ENCODE data around the gene CRYGS.

Gene CRYGS

DNA sequence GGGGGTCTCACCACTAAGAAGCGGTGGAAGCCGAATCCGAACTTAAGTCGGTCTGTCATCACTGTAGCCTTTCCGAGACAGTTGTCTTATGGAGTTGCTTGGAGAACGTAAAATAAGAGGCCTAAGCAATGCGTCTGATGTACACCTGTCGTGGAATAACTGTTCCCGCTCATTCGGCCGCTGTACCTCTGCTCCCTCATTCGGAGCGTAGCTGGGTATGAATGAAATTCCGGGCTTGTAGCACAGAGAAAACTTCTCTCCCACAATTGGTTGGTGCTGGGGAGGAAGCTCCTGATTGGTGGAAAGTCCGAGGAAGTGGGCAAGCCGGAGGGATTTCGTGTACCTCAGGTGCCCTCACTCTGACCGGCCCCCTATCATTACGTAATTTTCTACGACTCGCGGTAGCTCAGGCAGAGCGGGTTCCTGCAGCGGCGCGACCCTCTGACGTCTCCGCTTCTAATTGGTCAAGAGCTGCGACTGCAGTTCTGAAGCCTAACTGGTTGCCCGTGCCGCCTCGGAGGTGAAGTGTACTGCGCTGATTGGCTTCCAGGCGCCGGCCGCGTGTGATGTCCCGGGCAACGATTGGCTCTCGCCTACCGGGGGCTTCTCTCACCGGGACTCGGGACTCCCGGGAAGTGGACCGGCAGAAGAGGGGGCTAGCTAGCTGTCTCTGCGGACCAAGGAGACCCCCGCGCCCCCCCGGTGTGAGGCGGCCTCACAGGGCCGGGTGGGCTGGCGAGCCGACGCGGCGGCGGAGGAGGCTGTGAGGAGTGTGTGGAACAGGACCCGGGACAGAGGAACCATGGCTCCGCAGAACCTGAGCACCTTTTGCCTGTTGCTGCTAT lies 26.1 kb upstream of the CRYGS start, which contains the start of gene DNAJB11 (continued):
- TF ChIP-seq, protein P1, sequence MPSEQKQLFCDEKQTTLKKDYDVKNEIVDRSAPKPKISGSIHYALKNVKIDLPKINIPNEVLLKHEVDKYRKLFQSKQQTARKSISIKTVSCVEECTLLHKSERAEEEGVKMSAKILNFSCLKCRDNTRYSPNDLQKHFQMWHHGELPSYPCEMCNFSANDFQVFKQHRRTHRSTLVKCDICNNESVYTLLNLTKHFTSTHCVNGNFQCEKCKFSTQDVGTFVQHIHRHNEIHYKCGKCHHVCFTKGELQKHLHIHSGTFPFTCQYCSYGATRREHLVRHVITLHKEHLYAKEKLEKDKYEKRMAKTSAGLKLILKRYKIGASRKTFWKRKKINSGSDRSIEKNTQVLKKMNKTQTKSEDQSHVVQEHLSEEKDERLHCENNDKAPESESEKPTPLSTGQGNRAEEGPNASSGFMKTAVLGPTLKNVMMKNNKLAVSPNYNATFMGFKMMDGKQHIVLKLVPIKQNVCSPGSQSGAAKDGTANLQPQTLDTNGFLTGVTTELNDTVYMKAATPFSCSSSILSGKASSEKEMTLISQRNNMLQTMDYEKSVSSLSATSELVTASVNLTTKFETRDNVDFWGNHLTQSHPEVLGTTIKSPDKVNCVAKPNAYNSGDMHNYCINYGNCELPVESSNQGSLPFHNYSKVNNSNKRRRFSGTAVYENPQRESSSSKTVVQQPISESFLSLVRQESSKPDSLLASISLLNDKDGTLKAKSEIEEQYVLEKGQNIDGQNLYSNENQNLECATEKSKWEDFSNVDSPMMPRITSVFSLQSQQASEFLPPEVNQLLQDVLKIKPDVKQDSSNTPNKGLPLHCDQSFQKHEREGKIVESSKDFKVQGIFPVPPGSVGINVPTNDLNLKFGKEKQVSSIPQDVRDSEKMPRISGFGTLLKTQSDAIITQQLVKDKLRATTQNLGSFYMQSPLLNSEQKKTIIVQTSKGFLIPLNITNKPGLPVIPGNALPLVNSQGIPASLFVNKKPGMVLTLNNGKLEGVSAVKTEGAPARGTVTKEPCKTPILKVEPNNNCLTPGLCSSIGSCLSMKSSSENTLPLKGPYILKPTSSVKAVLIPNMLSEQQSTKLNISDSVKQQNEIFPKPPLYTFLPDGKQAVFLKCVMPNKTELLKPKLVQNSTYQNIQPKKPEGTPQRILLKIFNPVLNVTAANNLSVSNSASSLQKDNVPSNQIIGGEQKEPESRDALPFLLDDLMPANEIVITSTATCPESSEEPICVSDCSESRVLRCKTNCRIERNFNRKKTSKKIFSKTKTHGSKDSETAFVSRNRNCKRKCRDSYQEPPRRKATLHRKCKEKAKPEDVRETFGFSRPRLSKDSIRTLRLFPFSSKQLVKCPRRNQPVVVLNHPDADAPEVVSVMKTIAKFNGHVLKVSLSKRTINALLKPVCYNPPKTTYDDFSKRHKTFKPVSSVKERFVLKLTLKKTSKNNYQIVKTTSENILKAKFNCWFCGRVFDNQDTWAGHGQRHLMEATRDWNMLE (tag by site-specific recombination; conservative IDR thresholded peaks at IDR 0.05; ENCODE audit: low read depth), result no peak
- TF ChIP-seq KLF10 (tag by site-specific recombination; IDR thresholded peaks at IDR 0.05) (peak; percentile 89), ZNF768 (tag by site-specific recombination; IDR thresholded peaks at IDR 0.05) (no peak), ZBTB7A (tag by site-specific recombination; IDR thresholded peaks at IDR 0.05; ENCODE audit: low read depth) (0 out of 2 replicates have a peak, but pooled peaks have one; percentile 12), ZNF623 (tag by site-specific recombination; IDR thresholded peaks at IDR 0.05) (no peak), FEZF1 (tag by site-specific recombination; IDR thresholded peaks at IDR 0.05) (no peak), ZNF514 (tag by site-specific recombination; IDR thresholded peaks at IDR 0.05) (no peak), ZBTB48 (tag by site-specific recombination; IDR thresholded peaks at IDR 0.05) (no peak), ZNF302 (tag by site-specific recombination; IDR thresholded peaks at IDR 0.05; ENCODE audit: low read depth) (no peak), ZSCAN16 (tag by site-specific recombination; IDR thresholded peaks at IDR 0.05) (no peak), TCF7L2 (IDR thresholded peaks at IDR 0.05; ENCODE audit: borderline replicate concordance, low read depth, low read length) (no peak), ZNF211 (tag by site-specific recombination; IDR thresholded peaks at IDR 0.05; ENCODE audit: low read depth) (no peak), RBAK (tag by site-specific recombination; IDR thresholded peaks at IDR 0.05) (no peak), ZNF292 (tag by site-specific recombination; IDR thresholded peaks at IDR 0.05; ENCODE audit: borderline replicate concordance, low read depth) (no peak)
- TF ChIP-seq, protein P2, sequence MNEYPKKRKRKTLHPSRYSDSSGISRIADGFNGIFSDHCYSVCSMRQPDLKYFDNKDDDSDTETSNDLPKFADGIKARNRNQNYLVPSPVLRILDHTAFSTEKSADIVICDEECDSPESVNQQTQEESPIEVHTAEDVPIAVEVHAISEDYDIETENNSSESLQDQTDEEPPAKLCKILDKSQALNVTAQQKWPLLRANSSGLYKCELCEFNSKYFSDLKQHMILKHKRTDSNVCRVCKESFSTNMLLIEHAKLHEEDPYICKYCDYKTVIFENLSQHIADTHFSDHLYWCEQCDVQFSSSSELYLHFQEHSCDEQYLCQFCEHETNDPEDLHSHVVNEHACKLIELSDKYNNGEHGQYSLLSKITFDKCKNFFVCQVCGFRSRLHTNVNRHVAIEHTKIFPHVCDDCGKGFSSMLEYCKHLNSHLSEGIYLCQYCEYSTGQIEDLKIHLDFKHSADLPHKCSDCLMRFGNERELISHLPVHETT (tag by site-specific recombination; IDR thresholded peaks at IDR 0.05), result no peak
- TF ChIP-seq, protein P3, sequence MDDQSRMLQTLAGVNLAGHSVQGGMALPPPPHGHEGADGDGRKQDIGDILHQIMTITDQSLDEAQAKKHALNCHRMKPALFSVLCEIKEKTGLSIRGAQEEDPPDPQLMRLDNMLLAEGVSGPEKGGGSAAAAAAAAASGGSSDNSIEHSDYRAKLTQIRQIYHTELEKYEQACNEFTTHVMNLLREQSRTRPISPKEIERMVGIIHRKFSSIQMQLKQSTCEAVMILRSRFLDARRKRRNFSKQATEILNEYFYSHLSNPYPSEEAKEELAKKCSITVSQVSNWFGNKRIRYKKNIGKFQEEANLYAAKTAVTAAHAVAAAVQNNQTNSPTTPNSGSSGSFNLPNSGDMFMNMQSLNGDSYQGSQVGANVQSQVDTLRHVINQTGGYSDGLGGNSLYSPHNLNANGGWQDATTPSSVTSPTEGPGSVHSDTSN (CRISPR knock-in tag; IDR thresholded peaks at IDR 0.05), result no peak
- TF ChIP-seq, protein P4, sequence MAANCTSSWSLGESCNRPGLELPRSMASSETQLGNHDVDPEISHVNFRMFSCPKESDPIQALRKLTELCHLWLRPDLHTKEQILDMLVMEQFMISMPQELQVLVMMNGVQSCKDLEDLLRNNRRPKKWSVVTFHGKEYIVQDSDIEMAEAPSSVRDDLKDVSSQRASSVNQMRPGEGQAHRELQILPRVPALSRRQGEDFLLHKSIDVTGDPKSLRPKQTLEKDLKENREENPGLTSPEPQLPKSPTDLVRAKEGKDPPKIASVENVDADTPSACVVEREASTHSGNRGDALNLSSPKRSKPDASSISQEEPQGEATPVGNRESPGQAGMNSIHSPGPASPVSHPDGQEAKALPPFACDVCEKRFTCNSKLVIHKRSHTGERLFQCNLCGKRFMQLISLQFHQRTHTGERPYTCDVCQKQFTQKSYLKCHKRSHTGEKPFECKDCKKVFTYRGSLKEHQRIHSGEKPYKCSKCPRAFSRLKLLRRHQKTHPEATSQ (tag by site-specific recombination; IDR thresholded peaks at IDR 0.05), result no peak
- TF ChIP-seq, protein P5, sequence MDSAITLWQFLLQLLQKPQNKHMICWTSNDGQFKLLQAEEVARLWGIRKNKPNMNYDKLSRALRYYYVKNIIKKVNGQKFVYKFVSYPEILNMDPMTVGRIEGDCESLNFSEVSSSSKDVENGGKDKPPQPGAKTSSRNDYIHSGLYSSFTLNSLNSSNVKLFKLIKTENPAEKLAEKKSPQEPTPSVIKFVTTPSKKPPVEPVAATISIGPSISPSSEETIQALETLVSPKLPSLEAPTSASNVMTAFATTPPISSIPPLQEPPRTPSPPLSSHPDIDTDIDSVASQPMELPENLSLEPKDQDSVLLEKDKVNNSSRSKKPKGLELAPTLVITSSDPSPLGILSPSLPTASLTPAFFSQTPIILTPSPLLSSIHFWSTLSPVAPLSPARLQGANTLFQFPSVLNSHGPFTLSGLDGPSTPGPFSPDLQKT (IDR thresholded peaks at IDR 0.05; ENCODE audit: borderline replicate concordance, low read depth, low read length), result no peak
- TF ChIP-seq, protein P6, sequence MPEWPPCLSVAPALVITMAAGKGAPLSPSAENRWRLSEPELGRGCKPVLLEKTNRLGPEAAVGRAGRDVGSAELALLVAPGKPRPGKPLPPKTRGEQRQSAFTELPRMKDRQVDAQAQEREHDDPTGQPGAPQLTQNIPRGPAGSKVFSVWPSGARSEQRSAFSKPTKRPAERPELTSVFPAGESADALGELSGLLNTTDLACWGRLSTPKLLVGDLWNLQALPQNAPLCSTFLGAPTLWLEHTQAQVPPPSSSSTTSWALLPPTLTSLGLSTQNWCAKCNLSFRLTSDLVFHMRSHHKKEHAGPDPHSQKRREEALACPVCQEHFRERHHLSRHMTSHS (tag by site-specific recombination; IDR thresholded peaks at IDR 0.05), result no peak
- TF ChIP-seq, protein P7, sequence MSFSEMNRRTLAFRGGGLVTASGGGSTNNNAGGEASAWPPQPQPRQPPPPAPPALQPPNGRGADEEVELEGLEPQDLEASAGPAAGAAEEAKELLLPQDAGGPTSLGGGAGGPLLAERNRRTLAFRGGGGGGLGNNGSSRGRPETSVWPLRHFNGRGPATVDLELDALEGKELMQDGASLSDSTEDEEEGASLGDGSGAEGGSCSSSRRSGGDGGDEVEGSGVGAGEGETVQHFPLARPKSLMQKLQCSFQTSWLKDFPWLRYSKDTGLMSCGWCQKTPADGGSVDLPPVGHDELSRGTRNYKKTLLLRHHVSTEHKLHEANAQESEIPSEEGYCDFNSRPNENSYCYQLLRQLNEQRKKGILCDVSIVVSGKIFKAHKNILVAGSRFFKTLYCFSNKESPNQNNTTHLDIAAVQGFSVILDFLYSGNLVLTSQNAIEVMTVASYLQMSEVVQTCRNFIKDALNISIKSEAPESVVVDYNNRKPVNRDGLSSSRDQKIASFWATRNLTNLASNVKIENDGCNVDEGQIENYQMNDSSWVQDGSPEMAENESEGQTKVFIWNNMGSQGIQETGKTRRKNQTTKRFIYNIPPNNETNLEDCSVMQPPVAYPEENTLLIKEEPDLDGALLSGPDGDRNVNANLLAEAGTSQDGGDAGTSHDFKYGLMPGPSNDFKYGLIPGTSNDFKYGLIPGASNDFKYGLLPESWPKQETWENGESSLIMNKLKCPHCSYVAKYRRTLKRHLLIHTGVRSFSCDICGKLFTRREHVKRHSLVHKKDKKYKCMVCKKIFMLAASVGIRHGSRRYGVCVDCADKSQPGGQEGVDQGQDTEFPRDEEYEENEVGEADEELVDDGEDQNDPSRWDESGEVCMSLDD (tag by site-specific recombination; IDR thresholded peaks at IDR 0.05), result no peak
- TF ChIP-seq, protein P8, sequence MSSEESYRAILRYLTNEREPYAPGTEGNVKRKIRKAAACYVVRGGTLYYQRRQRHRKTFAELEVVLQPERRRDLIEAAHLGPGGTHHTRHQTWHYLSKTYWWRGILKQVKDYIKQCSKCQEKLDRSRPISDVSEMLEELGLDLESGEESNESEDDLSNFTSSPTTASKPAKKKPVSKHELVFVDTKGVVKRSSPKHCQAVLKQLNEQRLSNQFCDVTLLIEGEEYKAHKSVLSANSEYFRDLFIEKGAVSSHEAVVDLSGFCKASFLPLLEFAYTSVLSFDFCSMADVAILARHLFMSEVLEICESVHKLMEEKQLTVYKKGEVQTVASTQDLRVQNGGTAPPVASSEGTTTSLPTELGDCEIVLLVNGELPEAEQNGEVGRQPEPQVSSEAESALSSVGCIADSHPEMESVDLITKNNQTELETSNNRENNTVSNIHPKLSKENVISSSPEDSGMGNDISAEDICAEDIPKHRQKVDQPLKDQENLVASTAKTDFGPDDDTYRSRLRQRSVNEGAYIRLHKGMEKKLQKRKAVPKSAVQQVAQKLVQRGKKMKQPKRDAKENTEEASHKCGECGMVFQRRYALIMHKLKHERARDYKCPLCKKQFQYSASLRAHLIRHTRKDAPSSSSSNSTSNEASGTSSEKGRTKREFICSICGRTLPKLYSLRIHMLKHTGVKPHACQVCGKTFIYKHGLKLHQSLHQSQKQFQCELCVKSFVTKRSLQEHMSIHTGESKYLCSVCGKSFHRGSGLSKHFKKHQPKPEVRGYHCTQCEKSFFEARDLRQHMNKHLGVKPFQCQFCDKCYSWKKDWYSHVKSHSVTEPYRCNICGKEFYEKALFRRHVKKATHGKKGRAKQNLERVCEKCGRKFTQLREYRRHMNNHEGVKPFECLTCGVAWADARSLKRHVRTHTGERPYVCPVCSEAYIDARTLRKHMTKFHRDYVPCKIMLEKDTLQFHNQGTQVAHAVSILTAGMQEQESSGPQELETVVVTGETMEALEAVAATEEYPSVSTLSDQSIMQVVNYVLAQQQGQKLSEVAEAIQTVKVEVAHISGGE (tag by site-specific recombination; conservative IDR thresholded peaks at IDR 0.05; ENCODE audit: low read depth), result peak; percentile 92
